OCI-LY7 (cell line): ENCODE measurements around the gene NAA25. TPM values are rescaled to one million over a fixed set of nuclear protein-coding genes. Genes with fewer than 3 reads are reported as not detected.

Experiments used
- BruUV-seq: library from RNA; stranded (reverse); fragments of 400-500 nt; replicated peaks from 2 replicates; lab custom pipeline; 2021; lab: Mats Ljungman, UMichigan
- CTCF ChIA-PET: fragments of 300-600 bp; sonication (Branson Sonifier 250); formaldehyde crosslinking; loops from one replicate; lab custom pipeline; 2022; ENCODE audit warnings: antibody characterized with exemption; ENCODE audit not compliant: unreplicated experiment; lab: Charles Lee
- POLR2A ChIA-PET: fragments of 300-600 bp; sonication (Branson Sonifier 250); formaldehyde crosslinking; loops from one replicate; lab custom pipeline; 2022; ENCODE audit warnings: antibody characterized with exemption; lab: Charles Lee
- DNase-seq: peaks from one replicate; pipeline ENCODE4 v3.0.0-alpha.2; 2015; ENCODE audit warnings: low spot score
- H2AFZ ChIP-seq: fragments of 200-600 bp; sonication (generic), shearing (Covaris generic); 2 replicates; pipeline ENCODE4 v1.6.1; 2014; ENCODE audit warnings: mild to moderate bottlenecking, antibody characterized with exemption, low read length, moderate library complexity
- H3K27ac ChIP-seq: fragments of 200-600 bp; sonication (generic); 2 replicates; pipeline ENCODE4 v1.5.1; 2014; ENCODE audit warnings: mixed run types, low read depth, mild to moderate bottlenecking, moderate library complexity, low read length, inconsistent platforms; ENCODE audit not compliant: poor library complexity, severe bottlenecking
- H3K36me3 ChIP-seq: fragments of 200-600 bp; sonication (generic); 2 replicates; pipeline ENCODE4 v1.6.1; 2014; ENCODE audit warnings: mild to moderate bottlenecking, antibody characterized with exemption, low read length, moderate library complexity, mixed read lengths; ENCODE audit not compliant: insufficient read depth
- H3K4me1 ChIP-seq: fragments of 200-600 bp; sonication (generic); 2 replicates; pipeline ENCODE4 v1.5.1; 2014; ENCODE audit warnings: mild to moderate bottlenecking, low read length; ENCODE audit not compliant: insufficient read depth, poor library complexity, severe bottlenecking
- H3K4me2 ChIP-seq: fragments of 200-600 bp; sonication (generic); 2 replicates; pipeline ENCODE4 v1.6.1; 2014; ENCODE audit warnings: mild to moderate bottlenecking, low read length
- H3K4me3 ChIP-seq: fragments of 200-600 bp; sonication (generic); 2 replicates; pipeline ENCODE4 v1.5.1; 2014; ENCODE audit warnings: mild to moderate bottlenecking, low read depth, low read length; ENCODE audit not compliant: poor library complexity, severe bottlenecking
- H3K79me2 ChIP-seq: fragments of 200-600 bp; sonication (generic); 2 replicates; pipeline ENCODE4 v1.6.1; 2016; ENCODE audit warnings: low read depth, mild to moderate bottlenecking, low read length, moderate library complexity, mixed read lengths; ENCODE audit not compliant: insufficient read depth
- H3K9me2 ChIP-seq: fragments of 200-600 bp; sonication (generic); 2 replicates; pipeline ENCODE4 v1.6.1; 2016; ENCODE audit warnings: mild to moderate bottlenecking, low read length, mixed read lengths; ENCODE audit not compliant: insufficient read depth
- H3K9me3 ChIP-seq: fragments of 200-600 bp; sonication (generic); 2 replicates; pipeline ENCODE4 v1.6.1; 2014; ENCODE audit warnings: mild to moderate bottlenecking, mixed run types, low read length, mixed read lengths
- H4K20me1 ChIP-seq: fragments of 200-600 bp; sonication (generic); 2 replicates; pipeline ENCODE4 v1.6.1; 2014; ENCODE audit warnings: mild to moderate bottlenecking, antibody characterized with exemption, low read length, moderate library complexity, mixed read lengths; ENCODE audit not compliant: insufficient read depth
- EZH2phosphoT487 ChIP-seq: fragments of 200-600 bp; sonication (generic); IDR thresholded peaks from 2 replicates; pipeline ENCODE4 v1.6.1; 2018; ENCODE audit warnings: low read depth, borderline replicate concordance, mild to moderate bottlenecking, mixed run types, antibody characterized with exemption, low read length, moderate library complexity, mixed read lengths
- intact Hi-C: fragments of 100-400 bp; cut with micrococcal nuclease; formaldehyde crosslinking; loops from one replicate; pipeline ENCODE4 v1.10.0; 2022; ENCODE audit not compliant: unreplicated experiment
- microRNA-seq: library from miRNA; unstranded; fragments of <30 nt; microRNA quantifications from one replicate; pipeline ENCODE4 v1.2.0, GENCODE V29; 2022; ENCODE audit warnings: borderline replicate concordance
- small RNA-seq: library from RNA; depleted of rRNA; stranded (forward); fragments of <200 nt; gene quantifications from one replicate; pipeline ENCODE3, GENCODE V24; 2014
- total RNA-seq, 2 experiments: library from RNA; depleted of rRNA in 1 of 2; stranded (reverse); fragments of >200 nt in 1 of 2; shearing (Covaris generic) in 1 of 2; gene quantifications; 2 replicates each; pipeline ENCODE4 v1.2.3, GENCODE V29; 2014 to 2022
- TF ChIP-seq, protein P1 (sequence below): fragments of 200-600 bp; sonication (generic); conservative IDR thresholded peaks from 2 replicates; pipeline ENCODE4 v1.5.1; 2014; ENCODE audit warnings: mild to moderate bottlenecking, antibody characterized with exemption, low read length, moderate library complexity, mixed read lengths

The NAA25 gene
- total RNA-seq, 2 experiments from 2014 or later: 27.4 to 50.3 TPM

DNA sequence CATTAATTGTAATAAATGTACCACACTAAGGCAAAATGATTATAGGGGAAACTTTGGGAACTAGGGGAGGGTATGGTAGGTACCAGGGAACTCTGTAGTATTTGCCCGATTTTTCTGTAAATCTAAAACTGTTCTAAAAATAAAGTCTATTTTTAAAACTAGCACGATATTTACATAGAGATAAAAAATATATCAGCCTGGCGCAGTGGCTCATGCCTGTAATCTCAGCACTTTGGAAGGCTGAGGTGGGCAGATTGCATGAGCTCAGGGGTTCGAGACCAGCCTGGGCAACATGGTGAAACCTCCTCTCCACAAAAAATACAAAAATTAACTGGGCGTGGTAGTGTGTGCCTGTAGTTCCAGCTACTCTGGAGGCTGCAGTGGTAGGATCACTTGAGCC lies 128.0 kb downstream of the NAA25 start:
- TF ChIP-seq EZH2phosphoT487: no peak
- TF ChIP-seq, protein P1, sequence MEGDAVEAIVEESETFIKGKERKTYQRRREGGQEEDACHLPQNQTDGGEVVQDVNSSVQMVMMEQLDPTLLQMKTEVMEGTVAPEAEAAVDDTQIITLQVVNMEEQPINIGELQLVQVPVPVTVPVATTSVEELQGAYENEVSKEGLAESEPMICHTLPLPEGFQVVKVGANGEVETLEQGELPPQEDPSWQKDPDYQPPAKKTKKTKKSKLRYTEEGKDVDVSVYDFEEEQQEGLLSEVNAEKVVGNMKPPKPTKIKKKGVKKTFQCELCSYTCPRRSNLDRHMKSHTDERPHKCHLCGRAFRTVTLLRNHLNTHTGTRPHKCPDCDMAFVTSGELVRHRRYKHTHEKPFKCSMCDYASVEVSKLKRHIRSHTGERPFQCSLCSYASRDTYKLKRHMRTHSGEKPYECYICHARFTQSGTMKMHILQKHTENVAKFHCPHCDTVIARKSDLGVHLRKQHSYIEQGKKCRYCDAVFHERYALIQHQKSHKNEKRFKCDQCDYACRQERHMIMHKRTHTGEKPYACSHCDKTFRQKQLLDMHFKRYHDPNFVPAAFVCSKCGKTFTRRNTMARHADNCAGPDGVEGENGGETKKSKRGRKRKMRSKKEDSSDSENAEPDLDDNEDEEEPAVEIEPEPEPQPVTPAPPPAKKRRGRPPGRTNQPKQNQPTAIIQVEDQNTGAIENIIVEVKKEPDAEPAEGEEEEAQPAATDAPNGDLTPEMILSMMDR: no peak
- Histone ChIP-seq H3K4me2 (no peak overlapping the region), H2AFZ (no peak overlapping the region), H3K79me2 (no peaks in the 10 kb centered on the region), H4K20me1 (no peaks in the 10 kb centered on the region), H3K4me1 (no peaks in the 10 kb centered on the region), H3K4me3 (no peak overlapping the region), H3K9me3 (no peaks in the 10 kb centered on the region), H3K27ac (no peak overlapping the region), H3K36me3 (no peaks in the 10 kb centered on the region), H3K9me2 (no peaks in the 10 kb centered on the region)
- BruUV-seq: no TSS peak
- DNase-seq: no peak
- POLR2A ChIA-PET: interaction anchor here (0.9 to 1.0 kb wide), 2 partner anchors 8 to 13 kb away, joined by 3 to 4 read pairs; no protein-coding TSS in a partner anchor
- CTCF ChIA-PET: no interaction called here
- intact Hi-C loops: no loop called here

DNA sequence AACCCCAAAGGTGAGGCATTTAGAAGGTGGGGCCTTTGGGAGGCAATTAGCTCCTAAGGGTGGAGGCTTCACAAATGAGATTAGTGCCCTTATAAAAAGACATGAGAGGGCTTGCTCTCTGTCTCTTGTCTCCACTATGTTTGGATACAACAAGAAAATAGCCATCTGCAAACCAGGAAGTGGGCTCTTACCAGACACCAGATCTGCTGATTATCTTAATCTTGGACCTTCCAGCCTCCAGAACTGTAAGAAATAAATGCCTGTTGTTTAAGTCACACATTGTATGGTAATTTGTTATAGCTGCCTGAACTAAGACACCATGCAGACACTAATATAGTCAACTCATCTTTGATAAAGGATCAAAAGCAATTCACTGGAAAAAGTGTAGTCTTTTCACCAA lies 130.0 kb downstream of the NAA25 start:
- CTCF ChIA-PET: no interaction called here
- TF ChIP-seq EZH2phosphoT487: no peak
- TF ChIP-seq, protein P1: no peak
- Histone ChIP-seq H3K27ac (no peak overlapping the region), H3K36me3 (no peaks in the 10 kb centered on the region), H3K4me2 (no peak overlapping the region), H3K4me1 (no peaks in the 10 kb centered on the region), H3K9me3 (no peaks in the 10 kb centered on the region), H3K79me2 (no peaks in the 10 kb centered on the region), H4K20me1 (no peaks in the 10 kb centered on the region), H2AFZ (no peak overlapping the region), H3K9me2 (no peaks in the 10 kb centered on the region), H3K4me3 (no peak overlapping the region)
- POLR2A ChIA-PET: interaction anchor here (0.5 kb wide), 1 partner anchor 372 kb away, joined by 3 read pairs; no protein-coding TSS in a partner anchor
- BruUV-seq: no TSS peak
- intact Hi-C loops: no loop called here
- no peak for DNase-seq

DNA sequence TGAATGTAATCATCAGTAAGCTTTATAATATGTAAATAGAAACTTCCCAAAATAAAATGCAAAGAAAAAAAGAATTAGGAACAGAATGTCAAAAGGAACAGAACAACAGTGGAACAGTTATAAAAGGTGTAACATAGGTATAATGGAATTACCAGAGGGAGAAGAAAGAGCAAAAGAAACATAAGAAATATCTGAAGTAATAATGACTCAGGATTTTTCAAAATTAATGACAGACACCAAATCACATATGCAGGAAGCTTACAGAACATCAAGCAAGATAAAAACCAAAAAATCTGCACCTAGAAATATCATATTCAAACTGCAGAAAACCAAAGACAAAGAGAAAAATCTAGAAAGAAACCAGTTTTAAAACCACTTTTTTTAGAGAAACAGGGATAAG lies 131.7 kb downstream of the NAA25 start:
- H3K9me2 ChIP-seq: no peaks in the 10 kb centered on the region
- no peak for DNase-seq
- intact Hi-C loops: no loop called here
- no peaks in the 10 kb centered on the region for H3K79me2 ChIP-seq
- H3K36me3 ChIP-seq: no peaks in the 10 kb centered on the region
- CTCF ChIA-PET: no interaction called here
- no peaks in the 10 kb centered on the region for H4K20me1 ChIP-seq
- TF ChIP-seq, protein P1: no peak
- no peak for TF ChIP-seq EZH2phosphoT487
- no peak overlapping the region for H2AFZ ChIP-seq
- BruUV-seq: no TSS peak
- H3K4me2 ChIP-seq: no peak overlapping the region
- no peak overlapping the region for H3K4me3 ChIP-seq
- no peaks in the 10 kb centered on the region for H3K9me3 ChIP-seq
- no peak overlapping the region for H3K27ac ChIP-seq
- POLR2A ChIA-PET: no interaction called here
- no peaks in the 10 kb centered on the region for H3K4me1 ChIP-seq

Small RNAs within 50 kb of the gene (microRNA-seq; reads per million reads assigned to microRNA genes)
- 3.0 reads per million for gene MIR3657

Small RNAs within 50 kb of the gene (small RNA-seq; reads per million reads assigned to genes)
- gene AC004024.1 (not detected), gene MIR3657 (not detected), gene RF00019 (not detected)

Other genes with a start within 250 kb of the NAA25 start
- 8.8 and 9.0 TPM in 2 replicates for gene TMEM116, start 95.6 kb downstream of the NAA25 start, total RNA-seq (2014; rRNA removed; shearing (Covaris generic))
- gene TMEM116, start 95.6 kb downstream of the NAA25 start, total RNA-seq (2022): 13.1 and 16.0 TPM in 2 replicates
- gene ERP29, start 95.4 kb downstream of the NAA25 start, total RNA-seq (2014; rRNA removed; shearing (Covaris generic)): 72.1 and 112 TPM in 2 replicates
- gene ERP29, start 95.4 kb downstream of the NAA25 start, total RNA-seq (2022): 107 and 120 TPM in 2 replicates
- gene TRAFD1, start 16.8 kb upstream of the NAA25 start, total RNA-seq (2014; rRNA removed; shearing (Covaris generic)): 14.3 and 21.0 TPM in 2 replicates
- gene TRAFD1, start 16.8 kb upstream of the NAA25 start, total RNA-seq (2022): 19.4 and 24.2 TPM in 2 replicates